IMR-90 (cell line): ENCODE data around the gene SNRNP70. TPM values are rescaled to one million over a fixed set of nuclear protein-coding genes. Genes with fewer than 3 reads are reported as not detected.

ENCODE experiments used
- ATAC-seq: fragments of 200-7000 bp; cut with Tn5 transposase; 2 replicates; pipeline ENCODE4 v1.9.1; 2020; ENCODE audit warnings: low read depth, mild to moderate bottlenecking, moderate library complexity
- BruUV-seq: library from RNA; stranded (reverse); fragments of 400-500 nt; replicated peaks from 2 replicates; lab custom pipeline; 2021; lab: Mats Ljungman, UMichigan
- CTCF ChIA-PET: fragments of 300-600 bp; formaldehyde crosslinking; extraction: SDS; loops from one replicate; lab custom pipeline; 2021; ENCODE audit warnings: antibody characterized with exemption; lab: Yijun Ruan, JAX
- POLR2A ChIA-PET: fragments of 300-600 bp; sonication (Branson Sonifier 250); formaldehyde crosslinking; loops from one replicate; lab custom pipeline; 2022; ENCODE audit warnings: antibody characterized with exemption; ENCODE audit not compliant: unreplicated experiment; lab: Charles Lee
- DNase-seq: peaks from one replicate; pipeline ENCODE4 v3.0.0; 2013
- H2AFZ ChIP-seq: replicated peaks from 2 replicates; pipeline ENCODE3; 2013; ENCODE audit warnings: low read length, mild to moderate bottlenecking; ENCODE audit not compliant: poor library complexity
- H2AK5ac ChIP-seq: 2 replicates; pipeline ENCODE4 v1.6.1; 2013; ENCODE audit warnings: low read depth, low read length, inconsistent platforms
- H2AK9ac ChIP-seq: replicated peaks from 2 replicates; pipeline ENCODE3; 2013; ENCODE audit warnings: mild to moderate bottlenecking, low read depth, low read length, moderate library complexity; ENCODE audit not compliant: poor library complexity
- H2BK120ac ChIP-seq: 2 replicates; pipeline ENCODE4 v1.6.1; 2013; ENCODE audit warnings: low read depth, low read length, inconsistent platforms
- H2BK15ac ChIP-seq: 3 replicates; pipeline ENCODE4 v1.6.1; 2013; ENCODE audit warnings: low read depth, low read length, inconsistent platforms
- H2BK20ac ChIP-seq: 2 replicates; pipeline ENCODE4 v1.6.1; 2013; ENCODE audit warnings: low read depth, mild to moderate bottlenecking, inconsistent platforms, low read length, moderate library complexity
- H2BK5ac ChIP-seq: 2 replicates; pipeline ENCODE4 v1.6.1; 2013; ENCODE audit warnings: mild to moderate bottlenecking, low read depth, low read length, inconsistent platforms; ENCODE audit not compliant: poor library complexity, severe bottlenecking
- H3K14ac ChIP-seq: replicated peaks from 2 replicates; pipeline ENCODE4 v1.6.1; 2013; ENCODE audit warnings: low read depth, low read length, inconsistent platforms
- H3K18ac ChIP-seq: 2 replicates; pipeline ENCODE4 v1.6.1; 2013; ENCODE audit warnings: low read depth, low read length, control low read depth
- H3K23ac ChIP-seq: 2 replicates; pipeline ENCODE4 v1.6.1; 2013; ENCODE audit warnings: low read depth, low read length, inconsistent platforms
- H3K27ac ChIP-seq: 2 replicates; pipeline ENCODE4 v1.5.1; 2013; ENCODE audit warnings: mild to moderate bottlenecking, control low read depth, low read length; ENCODE audit not compliant: insufficient read depth
- H3K27me3 ChIP-seq: 2 replicates; pipeline ENCODE4 v1.6.1; 2013; ENCODE audit warnings: low read length; ENCODE audit not compliant: control insufficient read depth, insufficient read depth
- H3K36me3 ChIP-seq: 2 replicates; pipeline ENCODE4 v1.6.1; 2013; ENCODE audit warnings: low read length, mixed read lengths; ENCODE audit not compliant: control insufficient read depth, insufficient read depth
- H3K4ac ChIP-seq: 2 replicates; pipeline ENCODE4 v1.6.1; 2013; ENCODE audit warnings: low read depth, low read length, inconsistent platforms
- H3K4me1 ChIP-seq: 2 replicates; pipeline ENCODE4 v1.6.1; 2013; ENCODE audit warnings: low read length, mixed read lengths; ENCODE audit not compliant: control insufficient read depth, insufficient read depth
- H3K4me2 ChIP-seq: 2 replicates; pipeline ENCODE4 v1.6.1; 2013; ENCODE audit warnings: low read depth, mild to moderate bottlenecking, control low read depth, low read length, moderate library complexity
- H3K4me3 ChIP-seq: 2 replicates; pipeline ENCODE4 v1.5.1; 2013; ENCODE audit warnings: low read depth, mild to moderate bottlenecking, control low read depth, low read length, moderate library complexity; ENCODE audit not compliant: insufficient read depth
- H3K56ac ChIP-seq: 2 replicates; pipeline ENCODE4 v1.6.1; 2013; ENCODE audit warnings: low read length, inconsistent platforms; ENCODE audit not compliant: insufficient read depth; ENCODE audit errors: extremely low read depth
- H3K79me1 ChIP-seq, 2 experiments: 2 replicates each; pipeline ENCODE4 v1.6.1; 2013; ENCODE audit warnings: low read length in 2 of 2, inconsistent platforms in 1 of 2, low read depth in 1 of 2
- H3K9ac ChIP-seq: 2 replicates; pipeline ENCODE4 v1.6.1; 2013; ENCODE audit warnings: low read depth, low read length, control low read depth
- H3K9me1 ChIP-seq: 2 replicates; pipeline ENCODE4 v1.6.1; 2013; ENCODE audit warnings: low read length, inconsistent platforms; ENCODE audit not compliant: insufficient read depth
- H3K9me3 ChIP-seq: 2 replicates; pipeline ENCODE4 v1.6.1; 2013; ENCODE audit warnings: low read length; ENCODE audit not compliant: control insufficient read depth, insufficient read depth
- H4K20me1 ChIP-seq: 2 replicates; pipeline ENCODE4 v1.6.1; 2013; ENCODE audit warnings: low read length, inconsistent platforms; ENCODE audit not compliant: insufficient read depth
- H4K5ac ChIP-seq: 2 replicates; pipeline ENCODE4 v1.6.1; 2013; ENCODE audit warnings: mild to moderate bottlenecking, low read depth, low read length, control low read depth
- H4K8ac ChIP-seq, 2 experiments: 2 replicates each; pipeline ENCODE4 v1.6.1; 2013; ENCODE audit warnings: low read depth in 2 of 2, low read length in 2 of 2, control low read depth in 1 of 2, inconsistent platforms in 1 of 2
- H4K91ac ChIP-seq: 2 replicates; pipeline ENCODE4 v1.6.1; 2013; ENCODE audit warnings: low read depth, low read length, inconsistent platforms; ENCODE audit not compliant: insufficient read depth
- BHLHE40 ChIP-seq: fragments of 150-350 bp; IDR thresholded peaks from 2 replicates; pipeline ENCODE4 v1.6.1; 2016; ENCODE audit warnings: mild to moderate bottlenecking, low read depth, low read length
- FOS ChIP-seq: fragments of 150-350 bp; IDR thresholded peaks from 2 replicates; pipeline ENCODE4 v1.6.1; 2016; ENCODE audit warnings: low read depth, low read length
- MAFK ChIP-seq: IDR thresholded peaks from 2 replicates; pipeline ENCODE4 v1.6.1; 2012; ENCODE audit warnings: low read depth, low read length, improper control_type of control experiment
- MAZ ChIP-seq: IDR thresholded peaks from 2 replicates; pipeline ENCODE4 v1.6.1; 2012; ENCODE audit warnings: low read depth, mild to moderate bottlenecking, low read length, improper control_type of control experiment, moderate library complexity, borderline replicate concordance
- MXI1 ChIP-seq: IDR thresholded peaks from 2 replicates; pipeline ENCODE4 v1.6.1; 2012; ENCODE audit warnings: low read depth, mild to moderate bottlenecking, low read length, moderate library complexity, borderline replicate concordance
- POLR2A ChIP-seq: IDR thresholded peaks from 2 replicates; pipeline ENCODE4 v1.6.1; 2012; ENCODE audit warnings: mild to moderate bottlenecking, low read depth, low read length
- RAD21 ChIP-seq: IDR thresholded peaks from 2 replicates; pipeline ENCODE4 v1.6.1; 2012; ENCODE audit warnings: low read length, improper control_type of control experiment
- RFX5 ChIP-seq: IDR thresholded peaks from 2 replicates; pipeline ENCODE4 v1.8.0; 2012; ENCODE audit warnings: low read depth, mild to moderate bottlenecking, low read length, moderate library complexity
- WGBS, 2 experiments: methylation state at CpG; one replicate each; pipeline versions ENCODE4 v1.1.5 to v1.1.7; 2013; ENCODE audit warnings: missing lambda C conversion rate in 2 of 2; ENCODE audit not compliant: insufficient read length in 1 of 2; ENCODE audit errors: extremely low coverage in 2 of 2; 5-methylcytosine and 5-hydroxymethylcytosine counted together
- dilution Hi-C: fragments of 300-500 bp; cut with HindIII; formaldehyde crosslinking; loops from one replicate; pipeline ENCODE4 v1.14.3; 2018; ENCODE audit warnings: low sequenced_read_pairs; ENCODE audit not compliant: unreplicated experiment
- in situ Hi-C: fragments of 300-500 bp; cut with MboI; formaldehyde crosslinking; loops from 3 replicates; pipeline ENCODE4 v1.14.3; 2019; ENCODE audit warnings: low sequenced_read_pairs, inconsistent platforms, mixed read lengths
- intact Hi-C: fragments of 100-400 bp; cut with micrococcal nuclease; formaldehyde crosslinking; loops from 2 replicates; pipeline ENCODE4 v1.10.0; 2022
- polyA plus RNA-seq, 3 experiments: library from polyadenylated mRNA; depleted of rRNA; stranded (reverse); fragments of >200 nt; gene quantifications; 2 replicates each; pipeline ENCODE4 v1.2.3, GENCODE V29; 2012; ENCODE audit warnings: low replicate concordance in 1 of 3
- total RNA-seq: library from RNA; depleted of rRNA; stranded (reverse); fragments of >200 nt; gene quantifications from 2 replicates; pipeline ENCODE4 v1.2.3, GENCODE V29; 2012

SNRNP70 gene
- total and polyA plus RNA-seq, 2 of the 4 experiments (the other 2 are of a cell fraction), result 72.8 to 200 TPM

DNA sequence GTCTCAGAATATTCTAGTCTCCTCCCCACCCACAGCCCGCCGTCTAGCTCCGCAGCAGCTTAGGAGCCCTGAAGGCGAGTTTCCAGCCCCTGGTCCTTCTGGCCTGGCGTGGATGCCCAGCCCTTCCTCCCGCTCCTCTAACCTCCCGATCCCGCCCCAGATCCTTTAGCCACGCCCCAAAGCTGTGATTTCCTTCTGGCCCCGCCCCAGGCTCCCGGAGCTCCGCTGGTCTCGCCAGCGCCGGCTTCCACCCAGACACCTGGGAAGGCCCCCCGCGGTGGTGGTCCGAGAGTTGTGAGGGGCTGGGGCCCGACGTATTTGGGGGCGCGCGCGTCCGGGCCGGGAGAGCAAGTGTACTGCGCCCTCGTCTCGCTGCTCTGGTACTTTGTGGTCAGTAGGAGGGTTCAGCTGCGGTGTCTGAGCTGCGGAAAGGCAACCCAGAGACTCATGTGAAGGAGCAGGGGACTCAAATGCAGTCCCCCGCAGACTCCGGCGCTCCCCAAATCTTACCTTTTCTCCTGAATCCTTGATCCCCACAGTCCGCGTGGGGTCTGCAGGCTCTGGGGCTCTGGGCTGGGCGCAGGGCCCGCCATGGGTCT, 27.5 kb upstream of the SNRNP70 start, which contains the start of gene CGB7:
TSS of gene CGB7 (minus strand) at position 114 of the 599 bp plus-strand sequence. CDS start 2,374 bp downstream, outside the sequence.
- Histone ChIP-seq H4K8ac (peak within 1 kb of the TSS in 1 of 2 experiments; percentile 60; a peak in 2 of 4 replicates), H2AFZ (peak within 1 kb of the TSS; percentile 95), H3K23ac (peak within 1 kb of the TSS; percentile 89), H2BK5ac (no peak within 1 kb of the TSS), H2AK9ac (peak within 1 kb of the TSS; percentile 60), H3K36me3 (no peaks in the 10 kb centered on the region), H3K79me1 (peaks cover 0 to 5% of the 10 kb centered on the region in 2 experiments; a peak in 3 of 4 replicates), H3K9me3 (no peaks in the 10 kb centered on the region), H2BK120ac (0 out of 2 replicates have a peak within 1 kb of the TSS, but pooled peaks have one; percentile 34), H3K4me3 (peak within 1 kb of the TSS; percentile 61), H3K4me2 (peak within 1 kb of the TSS; percentile 84), H3K18ac (no peak within 1 kb of the TSS), H3K4me1 (peaks cover 2% of the 10 kb centered on the region; the same call in 1 of the 2 replicates), H3K56ac (no peak within 1 kb of the TSS), H3K27ac (no peak within 1 kb of the TSS; the same call in 1 of the 2 replicates), H2BK15ac (no peak within 1 kb of the TSS), H3K9ac (peak within 1 kb of the TSS; percentile 39; the same call in 1 of the 2 replicates), H3K14ac (peak within 1 kb of the TSS; percentile 68), H3K9me1 (no peaks in the 10 kb centered on the region), H3K27me3 (peaks cover 6% of the 10 kb centered on the region; the same call in 1 of the 2 replicates), H2BK20ac (0 out of 2 replicates have a peak within 1 kb of the TSS, but pooled peaks have one; percentile 10), H4K5ac (peak within 1 kb of the TSS; percentile 17; the same call in 1 of the 2 replicates), H2AK5ac (peak within 1 kb of the TSS; percentile 39), H3K4ac (peak within 1 kb of the TSS; percentile 16; the same call in 1 of the 2 replicates), H4K20me1 (no peaks in the 10 kb centered on the region), H4K91ac (peak within 1 kb of the TSS; percentile 62; the same call in 1 of the 2 replicates)
- peak; percentile 35 for DNase-seq
- dilution Hi-C loops (no loop called here), intact Hi-C loops (loop anchor here (5.0 kb wide), 1 partner anchor 65 kb away; the partner anchor contains the start of genes GYS1 and RUVBL2), in situ Hi-C loops (no loop called here)
- ChIA-PET CTCF (interaction anchor here (0.6 to 0.8 kb wide), 4 partner anchors 17 to 141 kb away, joined by 3 read pairs; no protein-coding TSS in a partner anchor), POLR2A (no interaction called here)
- no TSS peak for BruUV-seq
- peak; percentile 76 for ATAC-seq
- WGBS, 2 experiments, result 14% methylated on average over 7 of the region's 38 CpGs; no CpG with 5 or more reads in 1 of the 2 experiments
- no peak for TF ChIP-seq MAFK
- no peak for TF ChIP-seq BHLHE40
- no peak for TF ChIP-seq MAZ
- no peak for TF ChIP-seq RFX5
- no peak for TF ChIP-seq FOS
- TF ChIP-seq POLR2A, result no peak
- no peak for TF ChIP-seq MXI1
- TF ChIP-seq RAD21, result no peak
